Measurements from ENCODE around the gene GPR75. TPM values are rescaled to one million over a fixed set of nuclear protein-coding genes. Genes with fewer than 3 reads are reported as not detected.

The GPR75 gene
- total RNA-seq (2014; rRNA removed; shearing (Covaris generic)), result 1.1 and 1.4 TPM in 2 replicates

- no peak for DNase-seq (ENCODE audit: low spot score)
Measured at GRCh38 chr2:53859206-53860181, at the start of gene GPR75. TSS of gene GPR75 (minus strand) at chr2:53859967. CDS start at chr2:53854756, 5,211 bp downstream.

- DNase-seq (ENCODE audit: low spot score), result no peak
Measured at GRCh38 chr2:53907582-53907981, 47.8 kb upstream of the GPR75 start.

- no peak for DNase-seq (ENCODE audit: low spot score)
Measured at GRCh38 chr2:53905396-53905795, 45.6 kb upstream of the GPR75 start.

- no peak for DNase-seq (ENCODE audit: low spot score)
Measured at GRCh38 chr2:53903011-53903410, 43.2 kb upstream of the GPR75 start.

GRCh38 chr2:53901192-53901591, 41.4 kb upstream of the GPR75 start:
- no peak for DNase-seq (ENCODE audit: low spot score)

GRCh38 chr2:53896864-53897263, 37.1 kb upstream of the GPR75 start:
- DNase-seq (ENCODE audit: low spot score), result no peak

- DNase-seq (ENCODE audit: low spot score), result no peak
Measured at GRCh38 chr2:53886406-53887280, 26.9 kb upstream of the GPR75 start.

- no peak for DNase-seq (ENCODE audit: low spot score)
Measured at GRCh38 chr2:53884883-53885282, 25.1 kb upstream of the GPR75 start.

GRCh38 chr2:53881986-53882385, 22.2 kb upstream of the GPR75 start:
- no peak for DNase-seq (ENCODE audit: low spot score)

GRCh38 chr2:53881360-53881759, 21.6 kb upstream of the GPR75 start:
- no peak for DNase-seq (ENCODE audit: low spot score)

- DNase-seq (ENCODE audit: low spot score), result no peak
Measured at GRCh38 chr2:53880756-53881155, 21.0 kb upstream of the GPR75 start.

GRCh38 chr2:53877556-53877955, 17.8 kb upstream of the GPR75 start:
- no peak for DNase-seq (ENCODE audit: low spot score)

- no peak for DNase-seq (ENCODE audit: low spot score)
Measured at GRCh38 chr2:53877112-53877511, 17.3 kb upstream of the GPR75 start.

GRCh38 chr2:53874401-53874950, 14.7 kb upstream of the GPR75 start:
- no peak for DNase-seq (ENCODE audit: low spot score)

GRCh38 chr2:53867773-53868172, 8.0 kb upstream of the GPR75 start:
- no peak for DNase-seq (ENCODE audit: low spot score)

GRCh38 chr2:53867169-53867568, 7.4 kb upstream of the GPR75 start:
- DNase-seq (ENCODE audit: low spot score), result no peak

GRCh38 chr2:53865962-53866361, 6.2 kb upstream of the GPR75 start:
- DNase-seq (ENCODE audit: low spot score), result no peak

GRCh38 chr2:53865264-53865663, 5.5 kb upstream of the GPR75 start:
- DNase-seq (ENCODE audit: low spot score), result no peak

- no peak for DNase-seq (ENCODE audit: low spot score)
Measured at GRCh38 chr2:53863538-53864227, 3.9 kb upstream of the GPR75 start.

GRCh38 chr2:53861824-53862223, 2.1 kb upstream of the GPR75 start:
- no peak for DNase-seq (ENCODE audit: low spot score)

- DNase-seq (ENCODE audit: low spot score), result no peak
Measured at GRCh38 chr2:53856272-53856671, 3.5 kb downstream of the GPR75 start.

GRCh38 chr2:53854678-53855077, 5.1 kb downstream of the GPR75 start:
- no peak for DNase-seq (ENCODE audit: low spot score)

Measured in H4 (cell line).